T-cell (primary cell): ENCODE results near the gene SBSN. TPM values are rescaled to one million over a fixed set of nuclear protein-coding genes. Genes with fewer than 3 reads are reported as not detected.
A peak's percentile ranks its signal among the peaks of the same experiment; 100 is the strongest.

Source experiments
- ATAC-seq, 4 experiments: fragments of 200-7000 bp in 3 of 4; fragments of 150-1000 bp in 1 of 4; cut with Tn5 transposase; replicated peaks in 1 of 4; 1 replicate in 3 of 4; 2 replicates in 1 of 4; pipeline ENCODE4 v1.10.0; 2021; ENCODE audit warnings: moderate library complexity in 3 of 4, mild to moderate bottlenecking in 2 of 4, moderate number of reproducible peaks in 1 of 4
- CTCF ChIA-PET, 2 donors: fragments of 300-600 bp; sonication (Branson Sonifier 250); formaldehyde crosslinking; loops; one replicate each; lab custom pipeline; 2022; ENCODE audit warnings: antibody characterized with exemption in 2 of 2; lab: Charles Lee
- POLR2A ChIA-PET, 2 donors: fragments of 300-600 bp; sonication (Branson Sonifier 250); formaldehyde crosslinking; loops; one replicate each; lab custom pipeline; 2022; ENCODE audit warnings: antibody characterized with exemption in 2 of 2; lab: Charles Lee
- DNase-seq, 35 experiments: peaks; one replicate each; pipeline versions ENCODE4 v3.0.0 to v3.0.0-alpha.2; 2013 to 2023
- H3K27ac ChIP-seq: one replicate; pipeline ENCODE4 v1.5.1; 2013; ENCODE audit warnings: low read length
- H3K27me3 ChIP-seq, 2 experiments: replicated peaks in 1 of 2; 1 replicate in 1 of 2; 2 replicates in 1 of 2; pipeline versions ENCODE4 v1.6.1 to v1.7.0; 2013; ENCODE audit warnings: low read length in 1 of 2, mixed read lengths in 1 of 2; ENCODE audit not compliant: control insufficient read depth in 2 of 2, insufficient read depth in 2 of 2; ENCODE audit errors: extremely low read depth in 1 of 2
- H3K36me3 ChIP-seq, 2 donors: 1 replicate in 1 of 2; 2 replicates in 1 of 2; pipeline versions ENCODE4 v1.6.1 to v1.7.0; 2013; ENCODE audit warnings: low read length in 1 of 2; ENCODE audit not compliant: control insufficient read depth in 2 of 2, insufficient read depth in 1 of 2; ENCODE audit errors: extremely low read depth in 1 of 2
- H3K4me1 ChIP-seq, 2 experiments: 1 replicate in 1 of 2; 2 replicates in 1 of 2; pipeline versions ENCODE4 v1.6.1 to v1.7.0; 2013; ENCODE audit warnings: low read length in 2 of 2, mixed read lengths in 1 of 2; ENCODE audit not compliant: insufficient read depth in 2 of 2, control insufficient read depth in 1 of 2; ENCODE audit errors: extremely low read depth in 1 of 2
- H3K4me3 ChIP-seq, 2 donors: 1 replicate in 1 of 2; 2 replicates in 1 of 2; pipeline versions ENCODE4 v1.5.1 to v1.7.0; 2013; ENCODE audit warnings: mild to moderate bottlenecking in 2 of 2, low read length in 1 of 2, moderate library complexity in 1 of 2; ENCODE audit not compliant: control insufficient read depth in 1 of 2; ENCODE audit errors: extremely low read depth in 1 of 2
- H3K9me3 ChIP-seq: 2 replicates; pipeline ENCODE4 v1.7.0; 2013
- H3K27ac Mint-ChIP-seq, 2 donors: one replicate each; pipeline ENCODE4 v1.8.0; 2020 to 2021; ENCODE audit warnings: mild to moderate bottlenecking in 2 of 2, mixed read lengths in 2 of 2
- H3K27me3 Mint-ChIP-seq, 2 donors: one replicate each; pipeline ENCODE4 v1.8.0; 2021 to 2022; ENCODE audit warnings: mixed read lengths in 2 of 2
- H3K36me3 Mint-ChIP-seq: one replicate; pipeline ENCODE4 v1.8.0; 2021; ENCODE audit warnings: mixed read lengths
- H3K4me1 Mint-ChIP-seq, 3 donors: one replicate each; pipeline ENCODE4 v1.8.0; 2020 to 2022; ENCODE audit warnings: mixed read lengths in 3 of 3, mild to moderate bottlenecking in 1 of 3
- H3K4me3 Mint-ChIP-seq, 3 donors: one replicate each; pipeline ENCODE4 v1.8.0; 2020 to 2022; ENCODE audit warnings: mild to moderate bottlenecking in 3 of 3, mixed read lengths in 3 of 3, moderate library complexity in 3 of 3
- H3K9me3 Mint-ChIP-seq, 3 donors: one replicate each; pipeline ENCODE4 v1.8.0; 2020 to 2022; ENCODE audit warnings: mixed read lengths in 3 of 3
- WGBS: methylation state at CpG from one replicate; pipeline ENCODE4 v1.1.5; 2013; ENCODE audit warnings: missing lambda C conversion rate; ENCODE audit not compliant: insufficient coverage; 5-methylcytosine and 5-hydroxymethylcytosine counted together
- total RNA-seq, 35 experiments: library from RNA in 6 of 35; stranded (reverse) in 6 of 35; fragments of 120-200 nt in 1 of 35; gene quantifications; one replicate each; pipeline versions ENCODE4 v1.2.1 to v1.2.4 and lab custom pipeline; 2013 to 2026

SBSN gene
- total RNA-seq, 5 donors from 2014 or later (not counting 1 experiment from before 2014, with no cell fraction given) = 0.23 TPM; not detected in 4

- no peak overlapping the region for H3K27ac Mint-ChIP-seq
- H3K9me3 Mint-ChIP-seq = no peaks in the 10 kb centered on the region
- H3K4me1 Mint-ChIP-seq = peaks cover 15 to 20% (median 17%) of the 10 kb centered on the region in 3 donors
- ChIA-PET CTCF (interaction anchor here in 1 of 2 donors (0.6 kb wide), 2 partner anchors 70 to 430 kb away, joined by 5 to 6 read pairs; no protein-coding TSS in a partner anchor), POLR2A (no interaction called here)
- Histone ChIP-seq H3K27ac (no peak overlapping the region), H3K4me3 (no peak overlapping the region), H3K4me1 (peaks cover 0 to 22% of the 10 kb centered on the region in 2 experiments), H3K27me3 (peaks cover 2 to 61% of the 10 kb centered on the region in 2 experiments), H3K36me3 (no peaks in the 10 kb centered on the region), H3K9me3 (no peaks in the 10 kb centered on the region)
- no peaks in the 10 kb centered on the region for H3K36me3 Mint-ChIP-seq
- no peak for DNase-seq
- peaks cover 31 to 50% of the 10 kb centered on the region in 2 donors for H3K27me3 Mint-ChIP-seq
- no peak for ATAC-seq
- no peak overlapping the region for H3K4me3 Mint-ChIP-seq
- WGBS = 79% methylated on average over 4 of the region's 7 CpGs
Measured at GRCh38 chr19:35511337-35511736, 16.8 kb downstream of the SBSN start.

GRCh38 chr19:35510626-35510964 lies 17.5 kb downstream of the SBSN start:
- Mint-ChIP-seq H3K27ac (no peak overlapping the region), H3K4me1 (peaks cover 15 to 20% (median 17%) of the 10 kb centered on the region in 3 donors), H3K36me3 (no peaks in the 10 kb centered on the region), H3K27me3 (peaks cover 30 to 52% of the 10 kb centered on the region in 2 donors), H3K9me3 (no peaks in the 10 kb centered on the region), H3K4me3 (peak overlapping the region in 1 of 3 donors; percentile 73)
- Histone ChIP-seq H3K27ac (no peak overlapping the region), H3K27me3 (peaks cover 2 to 64% of the 10 kb centered on the region in 2 experiments), H3K4me3 (peak overlapping the region in 1 of 2 donors; percentile 53), H3K9me3 (no peaks in the 10 kb centered on the region), H3K4me1 (peaks cover 0 to 22% of the 10 kb centered on the region in 2 experiments), H3K36me3 (no peaks in the 10 kb centered on the region)
- 21% methylated on average over 11 of the region's 15 CpGs for WGBS
- peak in 1 of 4 experiments; percentile 8 for ATAC-seq
- POLR2A ChIA-PET = interaction anchor here in 1 of 2 donors (0.5 kb wide), 1 partner anchor 20 kb away, joined by 3 read pairs; no protein-coding TSS in a partner anchor
- CTCF ChIA-PET = interaction anchor here (0.6 to 0.8 kb wide), 4 partner anchors 15 to 429 kb away, joined by 4 to 8 read pairs (median 4); no protein-coding TSS in a partner anchor
- DNase-seq = no peak

- Histone ChIP-seq H3K9me3 (no peaks in the 10 kb centered on the region), H3K27me3 (peaks cover 2 to 65% of the 10 kb centered on the region in 2 experiments), H3K36me3 (no peaks in the 10 kb centered on the region), H3K27ac (peak overlapping the region; percentile 55), H3K4me1 (peaks cover 0 to 22% of the 10 kb centered on the region in 2 experiments), H3K4me3 (peak overlapping the region; percentile 35 to 53)
- ATAC-seq = peak; percentile 76 to 79 (median 76)
- no peaks in the 10 kb centered on the region for H3K36me3 Mint-ChIP-seq
- H3K4me3 Mint-ChIP-seq = peak overlapping the region; percentile 67 to 73 (median 69)
- ChIA-PET POLR2A (no interaction called here), CTCF (interaction anchor here (0.6 to 0.8 kb wide), 3 partner anchors 15 to 97 kb away, joined by 4 to 8 read pairs (median 4); no protein-coding TSS in a partner anchor)
- under 1% methylated on average over 26 of the region's 39 CpGs for WGBS
- DNase-seq = peak; percentile 15 to 82 (median 60)
- peaks cover 15 to 20% (median 17%) of the 10 kb centered on the region in 3 donors for H3K4me1 Mint-ChIP-seq
- H3K27me3 Mint-ChIP-seq = peaks cover 32 to 55% of the 10 kb centered on the region in 2 donors
- H3K9me3 Mint-ChIP-seq = no peaks in the 10 kb centered on the region
- peak overlapping the region in 1 of 2 donors; percentile 44 for H3K27ac Mint-ChIP-seq
Measured at GRCh38 chr19:35509861-35510625, 18.1 kb downstream of the SBSN start.

DNA sequence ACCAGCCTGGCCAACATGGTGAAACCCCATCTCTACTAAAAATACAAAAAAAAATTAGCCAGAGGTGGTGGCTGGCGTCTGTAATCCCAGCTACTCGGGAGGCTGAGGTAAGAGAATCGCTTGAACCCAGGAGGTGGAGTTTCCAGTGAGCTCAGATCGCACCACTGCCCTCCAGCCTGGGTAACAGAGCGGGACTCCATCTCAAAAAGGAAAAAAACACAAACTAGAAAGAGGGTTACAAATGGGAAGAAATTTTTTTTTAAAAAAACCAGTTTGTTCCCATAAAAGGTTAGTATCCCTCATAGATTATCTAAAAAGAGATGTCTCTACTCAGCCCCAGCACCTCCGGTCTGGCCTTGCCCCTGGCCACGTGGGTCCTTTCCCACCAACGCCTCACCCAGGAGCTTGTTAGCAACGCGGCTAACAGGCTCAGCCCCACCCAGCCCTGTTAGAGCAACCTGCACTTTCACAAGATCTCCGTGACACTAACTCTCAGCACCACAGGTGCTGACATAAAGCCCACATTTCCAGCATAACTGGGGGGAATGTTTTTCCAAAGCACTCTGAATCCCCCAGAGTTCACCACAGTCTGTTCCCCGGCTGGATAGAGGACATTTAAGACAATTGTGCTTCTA lies 19.0 kb downstream of the SBSN start:
- peak; percentile 68 to 83 (median 77) for ATAC-seq
- WGBS = 12% methylated on average over 5 of the region's 12 CpGs
- H3K27me3 Mint-ChIP-seq = peaks cover 29 to 56% of the 10 kb centered on the region in 2 donors

GRCh38 chr19:35508129-35508528 lies 20.0 kb downstream of the SBSN start:
- H3K4me3 Mint-ChIP-seq = no peak overlapping the region
- POLR2A ChIA-PET = no interaction called here
- CTCF ChIA-PET = interaction anchor here in 1 of 2 donors (0.6 kb wide), 1 partner anchor 78 kb away, joined by 10 read pairs; no protein-coding TSS in a partner anchor
- ATAC-seq = no peak
- Histone ChIP-seq H3K27ac (no peak overlapping the region), H3K36me3 (no peaks in the 10 kb centered on the region), H3K9me3 (no peaks in the 10 kb centered on the region), H3K27me3 (peaks cover 2 to 56% of the 10 kb centered on the region in 2 experiments), H3K4me3 (no peak overlapping the region), H3K4me1 (peaks cover 0 to 22% of the 10 kb centered on the region in 2 experiments)
- H3K36me3 Mint-ChIP-seq = no peaks in the 10 kb centered on the region
- peaks cover 15 to 20% (median 17%) of the 10 kb centered on the region in 3 donors for H3K4me1 Mint-ChIP-seq
- peaks cover 26 to 54% of the 10 kb centered on the region in 2 donors for H3K27me3 Mint-ChIP-seq
- H3K9me3 Mint-ChIP-seq = no peaks in the 10 kb centered on the region
- no peak for DNase-seq
- WGBS = 71% methylated on average over 1 of the region's 3 CpGs
- H3K27ac Mint-ChIP-seq = no peak overlapping the region

More for the DNA sequence above, 19.0 kb downstream of the SBSN start:
- Mint-ChIP-seq H3K4me3 (peak overlapping the region; percentile 67 to 73 (median 69)), H3K27ac (peak overlapping the region; percentile 55 to 68), H3K36me3 (no peaks in the 10 kb centered on the region), H3K4me1 (peaks cover 15 to 20% (median 17%) of the 10 kb centered on the region in 3 donors), H3K9me3 (no peaks in the 10 kb centered on the region)
- ChIA-PET POLR2A (interaction anchor here in 1 of 2 donors (0.6 kb wide), 1 partner anchor 123 kb away, joined by 4 read pairs; no protein-coding TSS in a partner anchor), CTCF (no interaction called here)
- Histone ChIP-seq H3K9me3 (no peaks in the 10 kb centered on the region), H3K4me1 (peaks cover 0 to 22% of the 10 kb centered on the region in 2 experiments), H3K36me3 (no peaks in the 10 kb centered on the region), H3K27ac (peak overlapping the region; percentile 55), H3K4me3 (peak overlapping the region in 1 of 2 donors; percentile 53), H3K27me3 (peaks cover 2 to 61% of the 10 kb centered on the region in 2 experiments)
- peak in 31 of 35 experiments; percentile 14 to 63 (median 37) for DNase-seq

- Mint-ChIP-seq H3K27ac (no peak overlapping the region), H3K9me3 (no peaks in the 10 kb centered on the region), H3K4me3 (no peak overlapping the region), H3K27me3 (peaks cover 26 to 49% of the 10 kb centered on the region in 2 donors), H3K4me1 (peaks cover 15 to 20% (median 17%) of the 10 kb centered on the region in 3 donors), H3K36me3 (no peaks in the 10 kb centered on the region)
- ChIA-PET POLR2A (no interaction called here), CTCF (interaction anchor here in 1 of 2 donors (0.6 kb wide), 1 partner anchor 459 kb away, joined by 3 read pairs; no protein-coding TSS in a partner anchor)
- DNase-seq (no peak), ATAC-seq (no peak)
- peaks cover 0 to 22% of the 10 kb centered on the region in 2 experiments for H3K4me1 ChIP-seq
- H3K9me3 ChIP-seq = no peaks in the 10 kb centered on the region
- no peak overlapping the region for H3K27ac ChIP-seq
- 86% methylated on average over 9 of the region's 11 CpGs for WGBS
- H3K36me3 ChIP-seq = no peaks in the 10 kb centered on the region
- peaks cover 2 to 54% of the 10 kb centered on the region in 2 experiments for H3K27me3 ChIP-seq
- H3K4me3 ChIP-seq = no peak overlapping the region
Measured at GRCh38 chr19:35507561-35507960, 20.6 kb downstream of the SBSN start.
